Activated CD8-positive, alpha-beta memory T cell treated with anti-CD3 and anti-CD28 coated beads for 1 hour (primary cell): Measurements from ENCODE around the gene INF2.

Experiments
- DNase-seq, 2 donors: peaks; one replicate each; pipeline ENCODE4 v3.0.0-alpha.2; 2020; ENCODE audit warnings: low read depth in 1 of 2; ENCODE audit errors: extremely low read depth in 1 of 2

Gene INF2

DNA sequence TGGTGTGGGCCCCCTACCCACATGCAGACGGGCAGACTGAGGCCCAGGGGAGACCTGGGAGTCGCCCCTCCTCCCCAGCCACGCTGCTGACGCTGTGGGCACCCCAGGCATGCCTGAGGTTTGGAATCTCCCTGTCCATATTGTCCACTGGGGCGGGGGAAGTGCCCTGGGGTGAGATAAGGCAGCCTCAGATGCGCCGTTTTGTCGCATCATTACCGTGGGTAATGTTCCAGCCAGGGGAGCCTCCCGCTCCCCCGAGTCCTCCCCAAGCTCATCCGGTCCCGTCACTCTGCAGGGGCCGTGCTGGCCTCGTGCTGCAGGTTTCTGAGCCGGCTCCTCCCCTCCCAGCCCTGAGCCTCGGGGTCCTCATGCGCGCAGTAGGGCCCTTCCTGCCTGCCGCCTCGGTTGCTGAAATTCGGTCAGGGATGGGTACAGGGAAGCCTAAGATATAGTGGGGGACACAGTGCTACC is 11.4 kb downstream of the INF2 start:
- no peak for DNase-seq

DNA sequence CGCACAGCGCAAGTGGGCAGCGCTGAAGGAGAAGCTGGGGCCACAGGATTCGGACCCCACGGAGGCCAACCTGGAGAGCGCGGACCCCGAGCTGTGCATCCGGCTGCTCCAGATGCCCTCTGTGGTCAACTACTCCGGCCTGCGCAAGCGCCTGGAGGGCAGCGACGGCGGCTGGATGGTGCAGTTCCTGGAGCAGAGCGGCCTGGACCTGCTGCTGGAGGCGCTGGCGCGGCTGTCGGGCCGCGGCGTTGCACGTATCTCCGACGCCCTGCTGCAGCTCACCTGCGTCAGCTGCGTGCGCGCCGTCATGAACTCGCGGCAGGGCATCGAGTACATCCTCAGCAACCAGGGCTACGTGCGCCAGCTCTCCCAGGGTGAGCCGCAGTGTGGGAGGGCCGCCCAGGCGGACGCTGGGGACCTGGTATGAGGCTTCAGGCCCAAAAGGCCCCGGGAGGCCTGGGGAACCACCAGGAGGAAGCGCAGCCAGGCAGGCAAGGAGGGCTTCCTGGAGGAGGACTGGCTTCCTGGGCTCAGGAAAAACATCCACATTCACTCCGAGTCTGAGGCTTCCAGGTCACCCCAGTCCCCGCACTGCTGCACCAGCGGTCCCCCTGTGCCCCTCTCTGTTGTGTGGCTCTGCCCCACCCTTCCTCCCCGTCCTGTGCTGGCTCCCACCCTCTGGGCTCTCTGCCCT is 12.1 kb downstream of the INF2 start:
- no peak for DNase-seq

DNA sequence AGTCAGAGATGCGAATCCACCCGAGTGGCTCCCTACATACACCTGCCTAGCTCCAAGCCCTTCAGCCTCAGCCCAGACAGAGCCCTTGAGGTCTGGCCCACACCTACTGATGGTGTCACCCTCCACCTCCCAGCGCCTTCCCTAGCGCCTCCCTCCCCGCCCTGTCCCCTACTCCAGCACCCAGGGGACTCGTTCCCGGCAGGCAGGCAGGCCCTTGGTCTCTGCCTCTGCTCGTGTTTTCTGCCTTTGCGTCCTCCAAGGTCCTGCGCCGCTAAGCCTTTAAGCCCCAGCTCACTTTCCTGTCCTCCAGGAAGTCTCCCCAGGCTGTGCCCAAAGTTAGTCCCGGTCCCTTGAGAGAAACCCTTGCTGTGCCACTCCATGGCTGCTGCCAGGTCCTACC is 12.7 kb downstream of the INF2 start:
- DNase-seq = no peak

DNA sequence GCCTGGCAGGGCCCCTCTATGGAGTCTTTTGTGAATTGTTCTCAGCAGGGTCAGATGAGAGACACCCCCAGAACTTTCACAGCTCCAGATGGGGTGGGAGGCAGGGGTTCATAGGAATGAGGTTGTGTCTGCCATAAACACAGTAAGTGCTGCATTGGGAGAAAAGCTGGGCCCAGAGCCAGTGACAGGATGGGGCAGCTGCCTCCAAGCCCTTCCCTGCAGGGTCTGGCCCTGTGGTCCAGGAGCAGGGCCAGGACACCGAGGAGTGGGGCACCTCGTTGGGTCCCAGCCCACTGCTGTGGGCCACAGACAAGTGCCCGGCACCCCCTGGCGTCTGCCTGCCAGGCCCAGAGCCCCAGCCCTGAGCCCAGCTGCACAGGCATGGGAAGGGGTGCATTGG is 13.3 kb downstream of the INF2 start:
- no peak for DNase-seq

DNA sequence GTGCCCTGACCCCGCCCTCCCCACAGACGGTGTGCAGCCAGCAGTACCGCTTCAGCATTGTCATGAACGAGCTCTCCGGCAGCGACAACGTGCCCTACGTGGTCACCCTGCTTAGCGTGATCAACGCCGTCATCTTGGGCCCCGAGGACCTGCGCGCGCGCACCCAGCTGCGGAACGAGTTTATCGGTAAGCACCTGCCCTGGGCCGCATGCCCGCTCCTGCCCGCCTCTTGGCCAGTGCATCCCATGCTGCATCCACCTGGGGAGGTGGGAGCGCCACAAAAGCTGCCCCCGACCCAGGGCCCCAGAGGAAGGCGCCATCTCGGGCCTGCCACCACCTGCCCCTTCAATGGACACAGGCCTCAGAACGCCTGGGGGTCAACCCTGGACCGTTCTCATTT is 13.9 kb downstream of the INF2 start:
- no peak for DNase-seq

DNA sequence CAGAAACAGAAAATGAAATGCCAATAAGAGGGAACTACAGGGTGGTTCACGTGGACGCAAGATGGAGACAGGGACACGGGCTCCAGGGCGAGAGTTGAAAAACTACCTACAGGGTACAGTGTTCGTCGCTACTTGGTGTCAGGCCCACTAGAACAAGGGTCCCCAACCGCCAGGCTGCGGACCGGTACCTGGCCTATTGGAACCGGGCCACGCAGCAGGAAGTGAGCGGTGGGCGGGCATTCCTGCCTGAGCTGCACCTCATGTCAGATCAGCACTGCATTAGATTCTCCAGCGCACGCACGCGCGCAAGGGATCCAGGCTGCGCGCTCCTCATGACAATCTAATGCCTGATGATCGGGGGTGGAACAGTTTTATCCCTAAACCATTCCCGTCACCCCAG is 14.8 kb downstream of the INF2 start:
- no peak for DNase-seq

DNA sequence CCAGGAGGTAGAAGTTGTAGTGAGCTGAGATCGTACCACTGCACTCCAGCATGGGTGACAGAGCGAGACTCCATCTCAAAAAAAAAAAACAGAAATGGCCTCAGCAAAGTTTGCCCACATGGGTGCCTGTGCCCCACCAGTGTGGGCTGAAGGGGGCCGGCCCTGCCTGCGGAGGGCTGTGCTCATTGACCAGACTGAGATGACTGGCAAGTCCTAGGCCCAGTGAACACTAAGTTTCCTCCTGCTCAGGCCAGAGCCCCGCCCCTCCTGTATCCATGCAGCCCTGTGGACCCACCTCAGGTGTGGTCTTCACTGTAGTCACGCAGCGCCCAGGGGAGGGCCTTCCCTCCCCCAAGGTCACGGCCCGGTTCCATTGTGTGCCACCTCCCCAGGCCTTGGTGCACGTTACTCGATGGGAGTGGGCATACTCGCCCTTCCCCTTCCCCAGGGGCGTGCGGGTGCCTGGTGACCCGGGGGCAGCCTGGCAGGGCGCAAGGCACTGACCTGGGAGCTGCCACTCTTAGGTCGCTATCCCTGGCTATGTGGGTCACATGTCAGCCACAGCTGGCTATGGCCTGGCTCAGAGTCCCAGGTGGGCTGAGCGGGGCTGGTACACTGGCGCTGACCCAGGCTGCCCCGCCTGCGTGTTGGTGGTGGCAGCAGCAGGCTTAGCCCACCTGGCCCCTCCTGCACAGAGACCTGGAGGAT is 16.1 kb downstream of the INF2 start:
- no peak for DNase-seq

DNA sequence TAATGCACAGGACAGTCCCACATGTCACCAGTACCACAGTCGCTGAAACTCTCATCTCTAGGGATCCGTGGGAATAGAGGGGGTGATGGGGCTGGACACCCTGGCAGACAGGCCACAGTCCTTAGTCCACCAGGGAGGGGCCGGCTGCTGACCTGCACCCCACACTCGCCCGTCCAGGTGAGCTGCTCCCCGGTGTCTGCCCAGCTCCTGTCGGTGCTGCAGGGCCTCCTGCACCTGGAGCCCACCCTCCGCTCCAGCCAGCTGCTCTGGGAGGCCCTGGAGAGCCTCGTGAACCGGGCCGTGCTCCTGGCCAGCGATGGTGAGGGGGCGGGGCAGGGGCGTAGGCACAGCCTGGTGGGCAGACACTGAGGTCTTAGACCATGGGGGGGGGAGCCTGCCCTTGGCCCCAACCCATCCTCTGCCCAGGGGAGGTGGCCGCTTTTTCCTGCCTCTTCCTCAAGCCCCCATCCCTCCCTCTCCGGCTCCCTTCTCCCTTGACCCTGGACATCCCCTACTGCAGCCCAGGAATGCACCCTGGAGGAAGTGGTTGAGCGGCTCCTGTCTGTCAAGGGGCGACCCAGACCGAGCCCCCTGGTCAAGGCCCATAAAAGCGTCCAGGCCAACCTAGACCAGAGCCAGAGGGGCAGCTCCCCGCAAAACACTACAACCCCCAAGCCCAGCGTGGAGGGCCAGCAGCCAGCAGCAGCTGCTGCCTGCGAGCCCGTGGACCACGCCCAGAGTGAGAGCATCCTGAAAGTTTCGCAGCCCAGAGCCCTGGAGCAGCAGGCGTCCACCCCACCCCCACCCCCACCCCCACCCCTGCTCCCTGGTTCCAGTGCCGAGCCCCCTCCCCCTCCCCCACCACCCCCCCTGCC is 17.6 kb downstream of the INF2 start:
- no peak for DNase-seq

DNA sequence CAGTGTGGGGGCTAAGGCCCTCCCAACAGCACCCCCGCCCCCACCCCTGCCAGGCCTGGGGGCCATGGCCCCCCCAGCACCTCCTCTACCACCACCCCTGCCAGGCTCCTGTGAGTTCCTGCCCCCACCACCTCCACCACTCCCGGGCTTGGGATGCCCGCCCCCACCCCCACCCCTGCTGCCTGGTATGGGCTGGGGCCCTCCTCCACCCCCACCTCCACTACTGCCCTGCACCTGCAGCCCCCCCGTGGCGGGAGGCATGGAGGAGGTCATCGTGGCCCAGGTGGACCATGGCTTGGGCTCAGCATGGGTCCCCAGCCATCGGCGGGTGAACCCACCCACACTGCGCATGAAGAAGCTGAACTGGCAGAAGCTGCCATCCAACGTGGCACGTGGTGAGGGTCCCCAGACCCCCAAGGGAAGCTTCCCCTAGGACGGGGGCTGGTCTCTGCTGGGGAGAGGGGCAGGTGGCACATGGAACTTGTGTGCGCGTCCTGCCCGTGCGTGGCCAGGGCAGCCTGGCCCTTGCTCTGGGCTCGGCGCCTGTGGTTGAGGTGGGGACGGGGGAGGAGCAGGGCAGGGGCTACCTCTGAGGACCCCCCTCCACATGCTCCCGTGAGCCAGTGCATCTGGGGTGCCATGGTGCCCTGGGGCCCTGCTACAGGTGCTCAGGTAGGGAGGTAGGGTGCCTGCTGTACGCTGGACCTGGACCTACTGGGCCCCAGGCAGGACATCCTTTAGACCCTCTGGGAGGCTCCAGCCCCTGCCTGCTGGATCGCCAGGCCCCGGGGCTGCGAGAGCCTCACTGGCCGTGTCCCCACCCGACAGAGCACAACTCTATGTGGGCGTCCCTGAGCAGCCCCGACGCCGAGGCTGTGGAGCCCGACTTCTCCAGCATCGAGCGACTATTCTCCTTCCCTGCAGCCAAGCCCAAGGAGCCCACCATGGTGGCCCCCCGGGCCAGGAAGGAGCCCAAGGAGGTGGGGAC is 18.5 kb downstream of the INF2 start:
- DNase-seq = no peak

DNA sequence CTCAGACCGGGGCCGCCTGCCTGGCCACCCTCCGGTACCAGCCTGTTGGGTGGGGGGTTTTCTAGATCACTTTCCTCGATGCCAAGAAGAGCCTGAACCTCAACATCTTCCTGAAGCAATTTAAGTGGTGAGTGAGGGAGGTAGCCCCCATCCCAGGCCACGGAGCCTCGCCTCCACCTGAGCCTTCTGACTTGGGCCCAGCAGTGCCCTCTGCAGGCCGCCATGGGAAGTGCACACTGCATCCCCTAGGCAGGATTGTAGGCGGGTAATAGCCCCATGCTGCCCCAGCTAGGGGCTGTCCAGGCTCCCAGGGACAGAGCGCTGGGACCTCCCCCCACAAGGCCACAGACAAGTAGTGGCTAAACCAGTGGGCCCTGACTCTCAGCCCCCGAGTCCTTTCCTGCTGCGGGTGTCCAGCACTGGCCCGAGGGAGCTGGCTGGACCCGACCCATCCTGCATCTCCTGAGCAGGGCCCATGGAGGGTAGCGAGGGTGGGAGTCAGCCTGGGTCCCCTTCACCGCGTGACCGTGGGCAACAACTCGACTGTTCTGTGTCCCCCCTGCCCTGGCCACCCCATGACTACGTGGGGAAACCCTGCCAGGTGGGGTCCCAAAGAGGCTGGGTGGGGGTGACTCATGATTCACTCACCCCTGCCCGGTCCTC is 19.3 kb downstream of the INF2 start:
- DNase-seq = peak; percentile 27 to 62

DNA sequence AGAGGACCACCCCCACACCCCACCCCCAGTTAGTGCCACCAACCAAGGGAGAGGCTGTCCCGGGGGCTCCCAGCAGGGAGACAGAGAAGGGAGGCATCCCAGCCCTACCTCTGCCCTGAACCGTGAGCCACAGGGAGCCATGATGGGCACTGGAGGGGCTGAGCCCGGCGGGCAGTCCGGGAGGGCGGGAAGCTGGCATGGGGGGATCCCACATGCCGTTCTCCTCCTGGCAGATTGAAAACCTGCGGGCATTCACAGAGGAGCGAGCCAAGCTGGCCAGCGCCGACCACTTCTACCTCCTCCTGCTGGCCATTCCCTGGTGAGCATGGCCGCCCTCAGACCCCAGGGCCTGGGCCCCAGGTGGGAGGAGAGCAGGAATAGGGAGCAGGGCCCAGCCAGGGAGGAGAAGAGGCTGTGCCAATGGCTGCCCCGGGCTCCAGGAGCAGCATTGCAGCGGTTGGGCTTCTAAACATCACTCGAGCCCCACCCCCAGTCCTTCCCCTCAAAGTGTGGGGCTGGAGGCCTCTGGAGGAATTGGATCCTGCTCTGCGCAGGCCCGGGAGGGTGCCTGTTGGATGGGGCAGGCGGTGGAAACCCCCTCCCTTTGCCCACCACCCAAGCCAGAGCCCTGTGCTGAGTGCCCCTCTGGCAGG is 20.1 kb downstream of the INF2 start:
- no peak for DNase-seq

DNA sequence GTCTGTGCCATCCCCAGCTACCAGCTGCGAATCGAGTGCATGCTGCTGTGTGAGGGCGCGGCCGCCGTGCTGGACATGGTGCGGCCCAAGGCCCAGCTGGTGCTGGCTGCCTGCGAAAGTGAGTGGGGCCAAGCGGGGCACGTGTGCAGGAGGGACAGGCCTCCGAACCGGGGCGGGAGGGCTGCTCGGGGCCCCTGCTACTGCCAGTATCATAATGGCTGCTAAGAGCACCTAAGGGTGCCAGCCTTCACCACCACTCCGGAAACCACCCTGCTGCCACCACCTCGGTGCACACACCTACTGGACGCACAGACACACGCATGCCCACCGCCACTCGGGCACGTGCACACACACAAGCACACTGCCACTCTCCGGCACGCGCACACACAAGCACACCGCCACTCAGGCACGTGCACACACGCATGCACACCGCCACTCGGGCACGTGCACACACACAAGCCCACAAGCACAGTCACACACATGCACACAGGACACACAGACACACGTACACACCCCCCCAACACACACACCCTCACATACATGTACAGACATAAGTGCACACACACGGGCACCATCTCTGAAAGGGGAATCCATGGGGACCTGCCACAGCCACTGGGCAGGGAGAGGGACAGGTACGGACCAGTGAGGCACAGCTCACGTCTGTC is 20.8 kb downstream of the INF2 start:
- DNase-seq = no peak

DNA sequence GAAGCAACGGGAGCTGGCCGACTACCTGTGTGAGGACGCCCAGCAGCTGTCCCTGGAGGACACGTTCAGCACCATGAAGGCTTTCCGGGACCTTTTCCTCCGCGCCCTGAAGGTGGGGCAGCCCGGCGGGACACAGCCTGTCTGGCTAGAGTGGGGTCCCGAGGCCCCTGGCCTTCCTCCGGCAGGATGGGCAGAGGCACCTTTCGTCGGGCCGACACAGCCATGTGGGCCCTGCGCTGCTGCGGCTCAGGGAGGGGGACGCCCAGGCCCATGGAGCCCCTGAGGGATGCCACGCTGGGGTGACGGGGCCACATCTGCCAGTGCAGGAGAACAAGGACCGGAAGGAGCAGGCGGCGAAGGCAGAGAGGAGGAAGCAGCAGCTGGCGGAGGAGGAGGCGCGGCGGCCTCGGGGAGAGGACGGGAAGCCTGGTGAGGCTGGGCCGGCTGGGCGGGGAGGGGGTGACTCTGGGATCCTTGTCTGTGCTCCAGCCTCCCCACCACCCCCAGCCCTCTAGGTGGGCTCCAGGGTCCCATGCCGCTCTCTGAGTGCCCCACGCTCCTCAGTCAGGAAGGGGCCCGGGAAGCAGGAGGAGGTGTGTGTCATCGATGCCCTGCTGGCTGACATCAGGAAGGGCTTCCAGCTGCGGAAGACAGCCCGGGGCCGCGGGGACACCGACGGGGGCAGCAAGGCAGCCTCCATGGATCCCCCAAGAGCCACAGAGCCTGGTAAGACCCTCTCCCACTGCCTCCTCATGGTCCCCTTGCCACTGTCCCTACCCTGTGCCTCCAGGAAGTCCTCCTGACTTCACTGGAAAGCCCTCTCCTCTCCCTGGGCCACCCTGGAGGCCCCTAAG is 23.7 kb downstream of the INF2 start:
- no peak for DNase-seq

DNA sequence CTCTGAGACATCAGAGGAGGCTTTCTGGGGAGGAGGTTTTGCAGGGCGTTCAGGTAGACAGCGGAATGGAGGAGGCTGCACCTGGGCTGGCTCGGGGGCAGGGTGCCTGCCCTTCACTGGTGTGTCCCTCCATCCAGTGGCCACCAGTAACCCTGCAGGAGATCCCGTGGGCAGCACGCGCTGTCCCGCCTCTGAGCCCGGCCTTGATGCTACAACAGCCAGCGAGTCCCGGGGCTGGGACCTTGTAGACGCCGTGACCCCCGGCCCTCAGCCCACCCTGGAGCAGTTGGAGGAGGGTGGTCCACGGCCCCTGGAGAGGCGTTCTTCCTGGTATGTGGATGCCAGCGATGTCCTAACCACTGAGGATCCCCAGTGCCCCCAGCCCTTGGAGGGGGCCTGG is 24.6 kb downstream of the INF2 start:
- no peak for DNase-seq

DNA sequence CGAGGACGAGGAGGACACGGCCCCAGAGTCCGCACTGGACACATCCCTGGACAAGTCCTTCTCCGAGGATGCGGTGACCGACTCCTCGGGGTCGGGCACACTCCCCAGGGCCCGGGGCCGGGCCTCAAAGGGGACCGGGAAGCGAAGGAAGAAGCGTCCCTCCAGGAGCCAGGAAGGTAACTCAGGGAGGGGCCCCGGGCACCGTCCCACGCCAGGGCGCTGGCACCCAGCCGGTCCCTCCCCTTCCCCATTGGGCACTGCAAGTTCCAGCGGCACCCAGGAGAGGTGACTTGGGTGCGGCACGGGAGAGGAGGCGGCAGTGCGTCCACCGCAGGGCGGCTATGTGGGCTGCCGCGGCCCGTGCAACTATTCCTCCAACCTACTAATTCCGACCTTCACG is 25.3 kb downstream of the INF2 start:
- no peak for DNase-seq

DNA sequence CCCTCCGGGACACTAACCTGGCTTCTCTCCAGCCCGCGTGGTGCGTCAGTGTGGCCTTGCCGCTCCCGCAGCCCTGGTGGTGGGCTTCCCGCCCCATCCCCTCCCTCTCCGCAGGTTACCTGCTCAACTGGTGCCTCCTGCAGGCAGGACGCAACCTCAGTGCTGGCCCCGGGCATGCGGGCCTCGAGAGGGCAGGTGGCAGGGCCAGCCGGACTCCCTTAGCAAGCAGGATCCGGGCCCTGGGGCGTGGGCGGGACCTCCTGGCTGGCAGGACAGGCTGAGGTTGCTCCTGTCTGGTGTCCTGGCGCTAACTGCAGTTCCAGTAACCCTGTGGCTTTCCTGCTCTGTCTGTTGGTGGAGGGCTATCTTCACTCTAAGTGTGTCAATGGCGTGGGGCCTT is 26.0 kb downstream of the INF2 start:
- no peak for DNase-seq

DNA sequence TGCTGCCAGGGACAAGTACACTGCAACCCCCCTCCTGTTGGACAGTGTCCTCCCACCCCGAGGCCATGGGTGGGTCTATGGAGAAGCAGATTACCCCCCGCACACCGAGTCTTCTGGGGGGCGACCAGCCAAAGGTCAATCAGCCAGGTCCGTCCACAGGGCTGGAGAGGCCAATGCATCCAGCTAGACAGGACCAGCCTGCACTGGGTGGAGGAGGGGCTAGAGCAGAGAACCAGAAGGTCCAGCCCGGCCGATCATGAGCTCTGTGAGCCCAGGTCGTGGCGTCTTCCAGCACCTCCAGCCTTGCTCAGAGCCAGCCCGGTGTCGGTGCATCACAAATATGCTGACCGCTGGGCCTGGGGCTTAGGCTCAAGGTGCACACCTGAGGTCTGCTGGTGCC is 26.5 kb downstream of the INF2 start:
- DNase-seq = no peak

DNA sequence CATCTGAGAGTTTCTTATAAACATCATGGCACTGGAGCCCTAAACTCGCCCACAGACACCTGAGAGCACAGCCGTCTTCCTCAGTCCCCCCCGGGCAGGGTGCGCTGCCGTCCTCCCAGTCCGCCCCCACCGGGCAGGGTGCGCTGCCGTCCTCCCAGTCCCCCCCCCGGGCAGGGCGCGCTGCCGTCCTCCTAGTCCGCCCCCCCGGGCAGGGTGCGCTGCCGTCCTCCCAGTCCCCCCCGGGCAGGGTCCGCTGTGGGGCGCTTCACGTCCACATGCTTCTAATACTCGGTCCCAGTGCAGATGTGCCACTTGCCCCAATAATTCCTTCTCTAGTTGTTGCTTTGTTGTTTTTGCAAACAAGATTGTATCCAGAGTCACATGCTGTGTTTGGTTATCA is 27.7 kb downstream of the INF2 start:
- DNase-seq = no peak
